Duodenal mucosa (tissue), 2 donors: ENCODE results near the gene HADH.

Experiments used
- H3K27ac ChIP-seq: one replicate; pipeline ENCODE4 v1.7.0; 2013; ENCODE audit warnings: low read depth, low read length
- H3K27me3 ChIP-seq, 2 donors: one replicate each; pipeline ENCODE4 v1.7.0; 2013; ENCODE audit warnings: low read length in 2 of 2, control low read depth in 1 of 2; ENCODE audit not compliant: insufficient read depth in 2 of 2, control insufficient read depth in 1 of 2
- H3K36me3 ChIP-seq, 2 donors: one replicate each; pipeline ENCODE4 v1.7.0; 2013; ENCODE audit warnings: low read length in 2 of 2, control low read depth in 1 of 2; ENCODE audit not compliant: insufficient read depth in 2 of 2, control insufficient read depth in 1 of 2
- H3K4me1 ChIP-seq, 2 donors: one replicate each; pipeline ENCODE4 v1.7.0; 2013; ENCODE audit warnings: low read length in 2 of 2, control low read depth in 1 of 2; ENCODE audit not compliant: insufficient read depth in 2 of 2, control insufficient read depth in 1 of 2
- H3K4me3 ChIP-seq, 2 donors: one replicate each; pipeline ENCODE4 v1.7.0; 2013; ENCODE audit warnings: low read length in 2 of 2, low read depth in 1 of 2
- H3K9ac ChIP-seq, 2 donors: one replicate each; pipeline ENCODE4 v1.7.0; 2013; ENCODE audit warnings: low read length in 2 of 2, low read depth in 1 of 2
- H3K9me3 ChIP-seq, 2 donors: one replicate each; pipeline ENCODE4 v1.7.0; 2013; ENCODE audit warnings: low read length in 2 of 2, control low read depth in 1 of 2; ENCODE audit not compliant: control insufficient read depth in 1 of 2

Gene HADH

GRCh38 chr4:108053251-108053711 lies 63.6 kb downstream of the HADH start:
- Histone ChIP-seq H3K9ac (no peak overlapping the region), H3K4me1 (peaks cover 23 to 24% of the 10 kb centered on the region in 2 donors), H3K27me3 (no peaks in the 10 kb centered on the region), H3K36me3 (no peaks in the 10 kb centered on the region), H3K4me3 (no peak overlapping the region), H3K27ac (no peak overlapping the region), H3K9me3 (no peaks in the 10 kb centered on the region)

GRCh38 chr4:108054025-108054638 lies 64.4 kb downstream of the HADH start:
- Histone ChIP-seq H3K36me3 (no peaks in the 10 kb centered on the region), H3K9me3 (no peaks in the 10 kb centered on the region), H3K27me3 (no peaks in the 10 kb centered on the region), H3K27ac (no peak overlapping the region), H3K9ac (no peak overlapping the region), H3K4me1 (peaks cover 23 to 24% of the 10 kb centered on the region in 2 donors), H3K4me3 (no peak overlapping the region)

- H3K9ac ChIP-seq = no peak overlapping the region
- H3K36me3 ChIP-seq = no peaks in the 10 kb centered on the region
- H3K4me3 ChIP-seq = no peak overlapping the region
- peaks cover 19 to 20% of the 10 kb centered on the region in 2 donors for H3K4me1 ChIP-seq
- H3K27me3 ChIP-seq = no peaks in the 10 kb centered on the region
- H3K27ac ChIP-seq = no peak overlapping the region
- H3K9me3 ChIP-seq = no peaks in the 10 kb centered on the region
Measured at GRCh38 chr4:108055787-108056186, 66.1 kb downstream of the HADH start.

- no peaks in the 10 kb centered on the region for H3K9me3 ChIP-seq
- no peak overlapping the region for H3K27ac ChIP-seq
- H3K27me3 ChIP-seq = no peaks in the 10 kb centered on the region
- peaks cover 19 to 20% of the 10 kb centered on the region in 2 donors for H3K4me1 ChIP-seq
- no peak overlapping the region for H3K4me3 ChIP-seq
- no peaks in the 10 kb centered on the region for H3K36me3 ChIP-seq
- H3K9ac ChIP-seq = no peak overlapping the region
Measured at GRCh38 chr4:108056418-108056817, 66.7 kb downstream of the HADH start.

GRCh38 chr4:108058685-108059440 lies 69.2 kb downstream of the HADH start:
- no peaks in the 10 kb centered on the region for H3K9me3 ChIP-seq
- no peaks in the 10 kb centered on the region for H3K36me3 ChIP-seq
- no peak overlapping the region for H3K9ac ChIP-seq
- no peaks in the 10 kb centered on the region for H3K27me3 ChIP-seq
- H3K4me1 ChIP-seq = peaks cover 0 to 6% of the 10 kb centered on the region in 2 donors
- no peak overlapping the region for H3K27ac ChIP-seq
- H3K4me3 ChIP-seq = no peak overlapping the region

- Histone ChIP-seq H3K4me3 (no peak overlapping the region), H3K9me3 (no peaks in the 10 kb centered on the region), H3K27ac (no peak overlapping the region), H3K27me3 (no peaks in the 10 kb centered on the region), H3K36me3 (no peaks in the 10 kb centered on the region), H3K9ac (no peak overlapping the region), H3K4me1 (no peaks in the 10 kb centered on the region)
Measured at GRCh38 chr4:108060164-108060563, 70.5 kb downstream of the HADH start.

GRCh38 chr4:108060686-108061321 lies 71.1 kb downstream of the HADH start:
- no peak overlapping the region for H3K9ac ChIP-seq
- no peak overlapping the region for H3K27ac ChIP-seq
- H3K4me3 ChIP-seq = no peak overlapping the region

GRCh38 chr4:108068442-108068841 lies 78.8 kb downstream of the HADH start:
- Histone ChIP-seq H3K9ac (no peak overlapping the region), H3K4me1 (peaks cover 0 to 4% of the 10 kb centered on the region in 2 donors), H3K27me3 (no peaks in the 10 kb centered on the region), H3K4me3 (no peak overlapping the region), H3K36me3 (no peaks in the 10 kb centered on the region), H3K27ac (no peak overlapping the region), H3K9me3 (no peaks in the 10 kb centered on the region)

More at GRCh38 chr4:108060686-108061321, 71.1 kb downstream of the HADH start:
- H3K36me3 ChIP-seq = no peaks in the 10 kb centered on the region
- no peaks in the 10 kb centered on the region for H3K27me3 ChIP-seq
- no peaks in the 10 kb centered on the region for H3K9me3 ChIP-seq
- no peaks in the 10 kb centered on the region for H3K4me1 ChIP-seq

GRCh38 chr4:108070775-108071174 lies 81.1 kb downstream of the HADH start:
- Histone ChIP-seq H3K9me3 (no peaks in the 10 kb centered on the region), H3K9ac (no peak overlapping the region), H3K4me1 (peaks cover 0 to 4% of the 10 kb centered on the region in 2 donors), H3K27me3 (no peaks in the 10 kb centered on the region), H3K36me3 (no peaks in the 10 kb centered on the region), H3K4me3 (no peak overlapping the region), H3K27ac (no peak overlapping the region)

GRCh38 chr4:108072300-108072699 lies 82.6 kb downstream of the HADH start:
- Histone ChIP-seq H3K27ac (no peak overlapping the region), H3K4me3 (no peak overlapping the region), H3K4me1 (peaks cover 0 to 4% of the 10 kb centered on the region in 2 donors), H3K9me3 (no peaks in the 10 kb centered on the region), H3K27me3 (no peaks in the 10 kb centered on the region), H3K9ac (no peak overlapping the region), H3K36me3 (no peaks in the 10 kb centered on the region)
